Measurements from ENCODE around the gene GRAMD1A. TPM values are rescaled to one million over a fixed set of nuclear protein-coding genes. Genes with fewer than 3 reads are reported as not detected.
A peak's percentile ranks its signal among the peaks of the same experiment; 100 is the strongest.
"Not testable (repeated sequence)": the region's sequence is repeated elsewhere in the genome, so short reads cannot be mapped to it uniquely, and the experiment has no call there.

GRAMD1A gene
- total RNA-seq, 4 donors from 2014 or later: 27.8 to 55.3 (median 52.1) TPM

GRCh38 chr19:35026418-35026817, 26.3 kb downstream of the GRAMD1A start:
- Histone ChIP-seq H3K27ac (replicated peaks in 1 of 4) (no peak overlapping the region), H3K9me3 (no peaks in the 10 kb centered on the region), H3K27me3 (no peaks in the 10 kb centered on the region), H3K4me3 (no peak overlapping the region), H3K4me1 (peaks cover 13 to 18% (median 15%) of the 10 kb centered on the region in 4 donors), H3K36me3 (peaks cover 33 to 69% (median 66%) of the 10 kb centered on the region in 4 donors)
- 84% methylated on average over 6 of the region's 6 CpGs for WGBS
- DNase-seq (ENCODE audit: extremely low spot score): no peak
- no peak for TF ChIP-seq POLR2A (IDR thresholded peaks at IDR 0.05; ENCODE audit: low read depth)
- no peak for TF ChIP-seq CTCF (IDR thresholded peaks at IDR 0.05)
- TF ChIP-seq POLR2AphosphoS5 (IDR thresholded peaks at IDR 0.05): no peak
- TF ChIP-seq EP300 (IDR thresholded peaks at IDR 0.05): no peak
- intact Hi-C loops (cut with DNase I): no loop called here

DNA sequence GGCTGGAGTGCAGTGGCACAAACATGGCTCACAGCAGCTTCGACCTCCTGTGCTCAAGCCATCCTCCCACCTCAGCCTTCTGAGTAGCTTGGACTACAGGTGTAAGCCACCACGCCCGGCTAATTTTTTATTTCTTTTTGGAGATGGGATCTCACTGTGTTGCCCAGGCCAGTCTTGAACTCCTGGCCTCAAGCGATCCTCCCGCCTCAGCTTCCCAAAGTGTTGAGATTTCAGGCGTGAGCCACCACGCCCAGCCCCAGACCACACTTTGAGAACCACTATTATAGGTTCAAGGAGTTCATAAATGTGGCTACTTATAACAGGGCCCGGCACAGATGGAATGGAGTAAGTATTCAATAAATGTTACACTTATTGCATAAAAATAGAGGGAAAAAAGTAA, 26.9 kb downstream of the GRAMD1A start:
- no peaks in the 10 kb centered on the region for H3K27me3 ChIP-seq

DNA sequence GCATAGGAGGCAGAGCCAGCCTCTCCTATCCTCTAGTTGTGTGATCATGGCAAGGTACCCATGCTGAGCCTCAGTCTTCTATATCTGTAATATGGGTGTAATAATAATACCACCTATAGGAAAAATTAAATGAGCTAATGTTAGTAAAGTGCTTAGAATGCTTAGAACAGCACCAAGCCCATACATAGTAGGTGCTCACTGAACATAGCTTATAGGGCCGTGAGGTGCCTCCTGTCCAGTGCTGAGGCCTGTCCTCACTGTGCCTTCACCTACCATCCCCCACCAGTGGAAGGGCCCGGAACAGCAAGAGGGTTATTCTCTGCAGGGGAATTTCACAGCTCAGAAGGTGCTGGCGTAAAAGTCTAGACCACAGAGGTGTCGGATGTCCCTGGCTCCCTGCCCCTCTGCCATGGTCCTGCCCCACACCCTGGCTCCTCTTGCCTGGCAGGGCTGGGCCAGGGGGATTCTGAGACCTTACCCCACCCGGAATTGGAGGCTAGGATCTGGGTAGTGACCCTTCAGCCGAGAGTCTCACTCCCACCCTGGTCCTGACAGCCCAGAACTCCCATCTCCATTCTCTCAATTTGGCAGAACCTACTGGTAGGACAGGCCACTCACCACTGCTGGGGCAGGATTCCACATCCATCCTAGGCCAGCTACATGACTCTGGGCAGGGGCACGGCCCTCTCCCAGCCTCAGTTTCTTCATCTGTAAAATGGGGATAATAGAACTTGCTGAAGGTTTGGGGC, 27.9 kb downstream of the GRAMD1A start:
- WGBS: 76% methylated on average over 4 of the region's 7 CpGs
- no peak overlapping the region for H3K4me3 ChIP-seq
- H3K9me3 ChIP-seq: no peaks in the 10 kb centered on the region
- TF ChIP-seq POLR2A (IDR thresholded peaks at IDR 0.05; ENCODE audit: low read depth) (no peak), CTCF (IDR thresholded peaks at IDR 0.05) (no peak), EP300 (IDR thresholded peaks at IDR 0.05) (no peak), POLR2AphosphoS5 (IDR thresholded peaks at IDR 0.05) (no peak)
- peaks cover 15 to 25% (median 21%) of the 10 kb centered on the region in 4 donors for H3K4me1 ChIP-seq
- no peak overlapping the region for H3K27ac ChIP-seq (replicated peaks in 1 of 4)
- no peak for DNase-seq (ENCODE audit: extremely low spot score)
- peaks cover 17 to 54% (median 50%) of the 10 kb centered on the region in 4 donors for H3K36me3 ChIP-seq
- intact Hi-C loops (cut with DNase I): no loop called here
- no peaks in the 10 kb centered on the region for H3K27me3 ChIP-seq

More for the DNA sequence above, 26.9 kb downstream of the GRAMD1A start:
- Histone ChIP-seq H3K36me3 (peaks cover 27 to 63% (median 60%) of the 10 kb centered on the region in 4 donors), H3K4me1 (peaks cover 15 to 22% (median 20%) of the 10 kb centered on the region in 4 donors), H3K27ac (replicated peaks in 1 of 4) (no peak overlapping the region), H3K9me3 (no peaks in the 10 kb centered on the region), H3K4me3 (no peak overlapping the region)
- intact Hi-C loops (cut with DNase I): no loop called here
- TF ChIP-seq CTCF (IDR thresholded peaks at IDR 0.05) (no peak), POLR2AphosphoS5 (IDR thresholded peaks at IDR 0.05) (no peak), POLR2A (IDR thresholded peaks at IDR 0.05; ENCODE audit: low read depth) (no peak), EP300 (IDR thresholded peaks at IDR 0.05) (no peak)
- 89% methylated on average over 8 of the region's 8 CpGs for WGBS
- no peak for DNase-seq (ENCODE audit: extremely low spot score)

DNA sequence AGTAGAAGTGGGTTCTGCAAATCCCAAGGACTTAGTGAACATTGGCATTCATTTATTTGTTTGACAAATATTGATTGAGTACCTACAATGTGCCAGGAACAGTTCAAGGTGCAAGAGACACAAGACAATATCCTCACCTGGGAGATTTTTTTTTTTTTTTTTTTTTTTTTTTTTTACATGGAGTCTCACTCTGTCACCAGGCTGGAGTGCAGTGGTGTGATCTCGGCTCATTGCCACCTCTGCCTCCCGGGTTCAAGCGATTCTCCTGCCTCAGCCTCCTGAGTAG, 28.4 kb downstream of the GRAMD1A start:
- H3K27me3 ChIP-seq; H3K4me3 ChIP-seq; H3K9me3 ChIP-seq; DNase-seq (ENCODE audit: extremely low spot score); intact Hi-C loops (cut with DNase I); H3K27ac ChIP-seq (replicated peaks in 1 of 4): not testable (repeated sequence)
- peaks cover 11 to 54% (median 46%) of the 10 kb centered on the region in 4 donors for H3K36me3 ChIP-seq
- WGBS: 81% methylated on average over 3 of the region's 3 CpGs
- H3K4me1 ChIP-seq: peaks cover 15 to 25% (median 21%) of the 10 kb centered on the region in 4 donors

- H3K9me3 ChIP-seq; H3K27me3 ChIP-seq; DNase-seq (ENCODE audit: extremely low spot score); intact Hi-C loops (cut with DNase I); H3K4me3 ChIP-seq: not testable (repeated sequence)
- H3K36me3 ChIP-seq: peaks cover 7 to 54% (median 42%) of the 10 kb centered on the region in 4 donors
- 80% methylated on average over 11 of the region's 11 CpGs for WGBS
- peaks cover 15 to 25% (median 21%) of the 10 kb centered on the region in 4 donors for H3K4me1 ChIP-seq
- H3K27ac ChIP-seq (replicated peaks in 1 of 4): peak overlapping the region in 1 of 4 donors; percentile 57
Observed at GRCh38 chr19:35029275-35029736, 29.2 kb downstream of the GRAMD1A start.
